ENCODE data around the gene PHF2.

GRCh38 chr9:93635186-93636107, 59.1 kb downstream of the PHF2 start:
- TF ChIP-seq POLR2A (IDR thresholded peaks at IDR 0.05) (no peak), CTCF (IDR thresholded peaks at IDR 0.05) (no peak)

Measured in thyroid gland (tissue), 4 donors.